ENCODE data around the gene TMA16. TPM values are rescaled to one million over a fixed set of nuclear protein-coding genes. Genes with fewer than 3 reads are reported as not detected.

The TMA16 gene
- total RNA-seq, 3 donors from 2014 or later (not counting 1 experiment from before 2014, with no cell fraction given), result 8.1 to 10.7 (median 9.1) TPM

DNA sequence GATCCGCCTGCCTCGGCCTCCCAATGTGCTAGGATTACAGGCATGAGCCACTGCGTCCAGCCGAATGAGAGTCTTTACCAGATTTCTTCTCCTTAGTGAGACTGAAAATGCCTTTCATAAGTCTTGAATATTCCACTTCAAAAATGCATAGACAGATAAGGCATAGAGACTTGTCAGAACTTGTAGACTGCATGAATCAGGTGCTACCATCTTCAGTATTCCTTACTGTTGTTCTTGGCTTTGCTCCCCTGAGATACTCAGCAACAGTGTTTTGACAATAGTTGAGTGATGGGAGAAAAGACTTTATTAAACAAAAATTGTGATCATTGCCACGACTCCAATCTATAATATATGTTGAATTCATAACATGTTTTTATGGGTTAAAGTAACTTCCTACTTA, 31.9 kb upstream of the TMA16 start:
- intact Hi-C loops (cut with micrococcal nuclease), result no loop called here
- DNase-seq (no peak), ATAC-seq (no peak)
- H3K27me3 ChIP-seq (ENCODE audit: control insufficient read depth, insufficient read depth, low read length), result peaks cover 2% of the 10 kb centered on the region
- no peak for TF ChIP-seq CTCF (IDR thresholded peaks at IDR 0.05)
- no peak overlapping the region for H3K27ac ChIP-seq (ENCODE audit: low read length)
- no peaks in the 10 kb centered on the region for H3K36me3 Mint-ChIP-seq
- no peak overlapping the region for H3K4me3 ChIP-seq (ENCODE audit: low read length)
- no peaks in the 10 kb centered on the region for H3K4me1 ChIP-seq (ENCODE audit: control insufficient read depth, insufficient read depth, low read length)
- no peaks in the 10 kb centered on the region for H3K9me3 Mint-ChIP-seq
- no peak overlapping the region for H3K4me3 Mint-ChIP-seq
- no peaks in the 10 kb centered on the region for H3K9me3 ChIP-seq (ENCODE audit: control insufficient read depth, insufficient read depth, low read length)
- no peaks in the 10 kb centered on the region for H3K36me3 ChIP-seq (ENCODE audit: control insufficient read depth, insufficient read depth, low read length)
- H3K27me3 Mint-ChIP-seq (ENCODE audit: low read depth in 2 of 2), result peaks cover 4 to 6% of the 10 kb centered on the region in 2 donors
- H3K4me1 Mint-ChIP-seq, result no peaks in the 10 kb centered on the region
- 95% methylated on average over 4 of the region's 5 CpGs for WGBS (ENCODE audit: insufficient coverage)
- no peak overlapping the region for H3K27ac Mint-ChIP-seq

DNA sequence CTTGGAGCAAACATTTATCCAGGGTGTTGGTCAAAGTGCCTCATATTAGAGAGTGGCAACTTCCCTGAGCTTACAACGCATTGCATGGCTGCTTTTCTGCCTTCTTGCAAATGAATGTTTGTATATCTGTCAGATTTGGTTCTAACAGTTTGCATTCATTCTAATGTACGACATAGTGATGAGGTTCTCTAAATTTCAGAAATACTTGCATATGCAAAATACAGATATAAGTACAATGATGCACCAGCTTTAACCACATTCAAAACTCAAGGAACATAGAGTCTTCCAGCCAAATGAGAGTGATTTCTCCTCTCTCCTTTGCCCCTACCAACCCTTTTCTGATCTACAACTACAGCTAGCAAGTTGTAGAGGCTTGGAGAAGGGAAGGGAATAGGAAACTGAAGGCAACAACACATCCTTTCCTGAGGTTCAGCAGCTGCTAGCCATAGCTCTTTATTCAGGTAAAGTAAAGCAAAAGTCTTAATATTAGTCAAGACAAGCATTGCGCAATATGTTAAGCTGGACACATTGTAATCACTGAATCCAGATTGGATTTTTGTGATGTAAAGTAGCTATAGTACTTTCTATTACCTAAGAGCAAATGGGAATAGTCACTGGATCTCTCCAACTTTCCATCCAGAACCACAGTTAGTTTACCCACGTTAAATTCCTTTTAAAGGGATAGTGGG, 27.3 kb upstream of the TMA16 start:
- no peak for ATAC-seq
- no peak for TF ChIP-seq CTCF (IDR thresholded peaks at IDR 0.05)
- Mint-ChIP-seq H3K9me3 (no peaks in the 10 kb centered on the region), H3K4me1 (no peaks in the 10 kb centered on the region), H3K27me3 (ENCODE audit: low read depth in 2 of 2) (peaks cover 9 to 14% of the 10 kb centered on the region in 2 donors), H3K36me3 (no peaks in the 10 kb centered on the region), H3K4me3 (no peak overlapping the region), H3K27ac (no peak overlapping the region)
- 89% methylated on average over 3 of the region's 4 CpGs for WGBS (ENCODE audit: insufficient coverage)
- Histone ChIP-seq H3K36me3 (ENCODE audit: control insufficient read depth, insufficient read depth, low read length) (no peaks in the 10 kb centered on the region), H3K9me3 (ENCODE audit: control insufficient read depth, insufficient read depth, low read length) (no peaks in the 10 kb centered on the region), H3K4me1 (ENCODE audit: control insufficient read depth, insufficient read depth, low read length) (no peaks in the 10 kb centered on the region), H3K4me3 (ENCODE audit: low read length) (no peak overlapping the region), H3K27ac (ENCODE audit: low read length) (no peak overlapping the region), H3K27me3 (ENCODE audit: control insufficient read depth, insufficient read depth, low read length) (peaks cover 4% of the 10 kb centered on the region)
- no peak for DNase-seq
- intact Hi-C loops (cut with micrococcal nuclease), result no loop called here

DNA sequence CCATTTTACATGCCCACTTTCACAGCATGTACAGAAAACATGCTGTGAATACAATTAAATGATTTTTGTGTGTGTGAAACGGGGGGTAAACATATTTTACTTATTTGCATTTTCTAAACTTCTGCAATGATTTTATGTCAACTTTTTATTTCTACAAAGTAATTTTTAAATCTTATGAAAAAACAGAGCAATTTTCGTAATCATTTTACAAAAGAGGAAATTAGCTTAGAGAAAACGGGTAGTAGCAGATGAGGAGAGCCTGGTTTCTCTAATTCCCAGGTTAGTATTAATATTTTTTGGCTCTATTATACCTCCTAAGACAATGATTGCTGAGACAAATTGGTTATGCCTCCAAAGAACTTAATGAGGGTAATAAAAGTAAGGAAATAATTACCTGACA, 24.1 kb upstream of the TMA16 start:
- TF ChIP-seq CTCF (IDR thresholded peaks at IDR 0.05), result no peak
- Histone ChIP-seq H3K4me1 (ENCODE audit: control insufficient read depth, insufficient read depth, low read length) (no peaks in the 10 kb centered on the region), H3K27ac (ENCODE audit: low read length) (no peak overlapping the region), H3K27me3 (ENCODE audit: control insufficient read depth, insufficient read depth, low read length) (peaks cover 4% of the 10 kb centered on the region), H3K9me3 (ENCODE audit: control insufficient read depth, insufficient read depth, low read length) (no peaks in the 10 kb centered on the region), H3K36me3 (ENCODE audit: control insufficient read depth, insufficient read depth, low read length) (no peaks in the 10 kb centered on the region), H3K4me3 (ENCODE audit: low read length) (no peak overlapping the region)
- H3K9me3 Mint-ChIP-seq, result no peaks in the 10 kb centered on the region
- H3K4me3 Mint-ChIP-seq, result no peak overlapping the region
- 40% methylated on average over 1 of the region's 3 CpGs for WGBS (ENCODE audit: insufficient coverage)
- peaks cover 9 to 13% of the 10 kb centered on the region in 2 donors for H3K27me3 Mint-ChIP-seq (ENCODE audit: low read depth in 2 of 2)
- no peaks in the 10 kb centered on the region for H3K36me3 Mint-ChIP-seq
- DNase-seq, result no peak
- no peaks in the 10 kb centered on the region for H3K4me1 Mint-ChIP-seq
- H3K27ac Mint-ChIP-seq, result no peak overlapping the region
- intact Hi-C loops (cut with micrococcal nuclease), result no loop called here
- no peak for ATAC-seq

GRCh38 chr4:163473130-163473529, 21.4 kb upstream of the TMA16 start:
- Histone ChIP-seq H3K36me3 (ENCODE audit: control insufficient read depth, insufficient read depth, low read length) (no peaks in the 10 kb centered on the region), H3K4me3 (ENCODE audit: low read length) (no peak overlapping the region), H3K9me3 (ENCODE audit: control insufficient read depth, insufficient read depth, low read length) (no peaks in the 10 kb centered on the region), H3K27me3 (ENCODE audit: control insufficient read depth, insufficient read depth, low read length) (peaks cover 2% of the 10 kb centered on the region), H3K4me1 (ENCODE audit: control insufficient read depth, insufficient read depth, low read length) (no peaks in the 10 kb centered on the region), H3K27ac (ENCODE audit: low read length) (no peak overlapping the region)
- no peaks in the 10 kb centered on the region for H3K9me3 Mint-ChIP-seq
- H3K27me3 Mint-ChIP-seq (ENCODE audit: low read depth in 2 of 2), result peaks cover 6 to 15% of the 10 kb centered on the region in 2 donors
- H3K27ac Mint-ChIP-seq, result no peak overlapping the region
- intact Hi-C loops (cut with micrococcal nuclease), result no loop called here
- WGBS (ENCODE audit: insufficient coverage), result 91% methylated on average over 14 of the region's 14 CpGs
- no peak for ATAC-seq
- no peak for TF ChIP-seq CTCF (IDR thresholded peaks at IDR 0.05)
- no peak overlapping the region for H3K4me3 Mint-ChIP-seq
- H3K4me1 Mint-ChIP-seq, result no peaks in the 10 kb centered on the region
- DNase-seq, result no peak
- H3K36me3 Mint-ChIP-seq, result no peaks in the 10 kb centered on the region
